Activated T-helper 2 cell treated with anti-CD3 and anti-CD28 coated beads, Interferon-gamma antibody, Interleukin-2, Interleukin-4, amounts not matched to agents 10 μg/mL and 5 μg/mL and 100 μg/mL, durations not matched to agents 14 hours and 24 hours and 36 hours (primary cell): ENCODE results near the gene MPC1. TPM values are rescaled to one million over a fixed set of nuclear protein-coding genes. Genes with fewer than 3 reads are reported as not detected.

ENCODE experiments used
- DNase-seq: peaks from one replicate; pipeline ENCODE4 v3.0.0; 2021; ENCODE audit warnings: low spot score
- H3K27ac Mint-ChIP-seq: one replicate; pipeline ENCODE4 v1.8.0; 2021; ENCODE audit warnings: mixed read lengths
- H3K27me3 Mint-ChIP-seq: one replicate; pipeline ENCODE4 v1.8.0; 2021; ENCODE audit warnings: low read depth, mixed read lengths
- H3K36me3 Mint-ChIP-seq: one replicate; pipeline ENCODE4 v1.8.0; 2021; ENCODE audit warnings: low read depth, mixed read lengths
- H3K4me1 Mint-ChIP-seq: one replicate; pipeline ENCODE4 v1.8.0; 2021; ENCODE audit warnings: low read depth, mixed read lengths
- H3K4me3 Mint-ChIP-seq: one replicate; pipeline ENCODE4 v1.8.0; 2021; ENCODE audit warnings: low read depth, mild to moderate bottlenecking, moderate library complexity, mixed read lengths
- H3K9me3 Mint-ChIP-seq: one replicate; pipeline ENCODE4 v1.8.0; 2021; ENCODE audit warnings: mixed read lengths
- intact Hi-C: fragments of 100-400 bp; cut with micrococcal nuclease; formaldehyde crosslinking; loops from one replicate; pipeline ENCODE4 v1.15.1; 2023
- total RNA-seq: library from RNA; stranded (reverse); gene quantifications from 2 replicates; pipeline ENCODE4 v1.2.3, GENCODE V29; 2022

MPC1 gene
- total RNA-seq, result 20.3 and 21.1 TPM in 2 replicates

- H3K4me1 Mint-ChIP-seq, result peaks cover 9% of the 10 kb centered on the region
- H3K36me3 Mint-ChIP-seq, result no peaks in the 10 kb centered on the region
- peak within 1 kb of the TSS; percentile 69 for H3K27ac Mint-ChIP-seq
- DNase-seq, result peak; percentile 93
- H3K4me3 Mint-ChIP-seq, result peak within 1 kb of the TSS; percentile 89
- intact Hi-C loops, result loop anchor here (1.0 kb wide), 4 partner anchors 41 to 244 kb away; partner anchors contain the start of genes RPS6KA2 and SFT2D1
- peaks cover 2% of the 10 kb centered on the region for H3K27me3 Mint-ChIP-seq
- no peaks in the 10 kb centered on the region for H3K9me3 Mint-ChIP-seq
Observed at GRCh38 chr6:166382933-166383801, at the start of gene MPC1. Gene MPC1 (minus strand): TSS chr6:166382940. CDS start chr6:166382876, 64 bp downstream.

- Mint-ChIP-seq H3K27me3 (peaks cover 1% of the 10 kb centered on the region), H3K4me3 (no peak overlapping the region), H3K4me1 (no peaks in the 10 kb centered on the region), H3K9me3 (no peaks in the 10 kb centered on the region), H3K27ac (no peak overlapping the region), H3K36me3 (no peaks in the 10 kb centered on the region)
- intact Hi-C loops, result no loop called here
- no peak for DNase-seq
Observed at GRCh38 chr6:166430269-166430668, 47.5 kb upstream of the MPC1 start.

- Mint-ChIP-seq H3K9me3 (no peaks in the 10 kb centered on the region), H3K4me3 (no peak overlapping the region), H3K36me3 (no peaks in the 10 kb centered on the region), H3K27me3 (peaks cover 2% of the 10 kb centered on the region), H3K27ac (no peak overlapping the region), H3K4me1 (peaks cover 18% of the 10 kb centered on the region)
- DNase-seq, result no peak
- intact Hi-C loops, result no loop called here
Observed at GRCh38 chr6:166424431-166424830, 41.7 kb upstream of the MPC1 start.

GRCh38 chr6:166423781-166424180, 41.0 kb upstream of the MPC1 start:
- Mint-ChIP-seq H3K27me3 (peaks cover 2% of the 10 kb centered on the region), H3K9me3 (no peaks in the 10 kb centered on the region), H3K36me3 (no peaks in the 10 kb centered on the region), H3K27ac (no peak overlapping the region), H3K4me3 (no peak overlapping the region), H3K4me1 (peaks cover 24% of the 10 kb centered on the region)
- intact Hi-C loops, result no loop called here
- DNase-seq, result no peak

GRCh38 chr6:166423051-166423745, 40.5 kb upstream of the MPC1 start:
- DNase-seq, result no peak
- H3K36me3 Mint-ChIP-seq, result no peaks in the 10 kb centered on the region
- H3K27ac Mint-ChIP-seq, result no peak overlapping the region
- H3K9me3 Mint-ChIP-seq, result no peaks in the 10 kb centered on the region
- intact Hi-C loops, result no loop called here
- no peak overlapping the region for H3K4me3 Mint-ChIP-seq
- H3K27me3 Mint-ChIP-seq, result peaks cover 2% of the 10 kb centered on the region
- H3K4me1 Mint-ChIP-seq, result peaks cover 30% of the 10 kb centered on the region

GRCh38 chr6:166422201-166422940, 39.6 kb upstream of the MPC1 start:
- Mint-ChIP-seq H3K9me3 (no peaks in the 10 kb centered on the region), H3K27me3 (peaks cover 2% of the 10 kb centered on the region), H3K36me3 (no peaks in the 10 kb centered on the region), H3K4me1 (peaks cover 37% of the 10 kb centered on the region), H3K4me3 (no peak overlapping the region), H3K27ac (no peak overlapping the region)
- intact Hi-C loops, result no loop called here
- DNase-seq, result no peak

GRCh38 chr6:166420351-166420750, 37.6 kb upstream of the MPC1 start:
- peaks cover 17% of the 10 kb centered on the region for H3K36me3 Mint-ChIP-seq
- H3K4me1 Mint-ChIP-seq, result peaks cover 57% of the 10 kb centered on the region
- H3K27me3 Mint-ChIP-seq, result peaks cover 2% of the 10 kb centered on the region
- DNase-seq, result no peak
- intact Hi-C loops, result no loop called here
- peaks cover 17% of the 10 kb centered on the region for H3K9me3 Mint-ChIP-seq
- H3K27ac Mint-ChIP-seq, result no peak overlapping the region
- H3K4me3 Mint-ChIP-seq, result no peak overlapping the region

GRCh38 chr6:166419717-166420116, 37.0 kb upstream of the MPC1 start:
- no peak overlapping the region for H3K4me3 Mint-ChIP-seq
- H3K27ac Mint-ChIP-seq, result no peak overlapping the region
- DNase-seq, result no peak
- peaks cover 20% of the 10 kb centered on the region for H3K36me3 Mint-ChIP-seq
- intact Hi-C loops, result no loop called here
- no peaks in the 10 kb centered on the region for H3K27me3 Mint-ChIP-seq
- peaks cover 18% of the 10 kb centered on the region for H3K9me3 Mint-ChIP-seq
- H3K4me1 Mint-ChIP-seq, result peaks cover 62% of the 10 kb centered on the region

GRCh38 chr6:166419286-166419685, 36.5 kb upstream of the MPC1 start:
- no peak overlapping the region for H3K27ac Mint-ChIP-seq
- intact Hi-C loops, result no loop called here
- peaks cover 18% of the 10 kb centered on the region for H3K9me3 Mint-ChIP-seq
- peaks cover 66% of the 10 kb centered on the region for H3K4me1 Mint-ChIP-seq
- H3K4me3 Mint-ChIP-seq, result no peak overlapping the region
- DNase-seq, result peak; percentile 46
- H3K36me3 Mint-ChIP-seq, result peaks cover 20% of the 10 kb centered on the region
- H3K27me3 Mint-ChIP-seq, result no peaks in the 10 kb centered on the region

- peaks cover 67% of the 10 kb centered on the region for H3K4me1 Mint-ChIP-seq
- no peak for DNase-seq
- intact Hi-C loops, result no loop called here
Observed at GRCh38 chr6:166418691-166419143, 36.0 kb upstream of the MPC1 start.

GRCh38 chr6:166417285-166417691, 34.5 kb upstream of the MPC1 start:
- Mint-ChIP-seq H3K27ac (peak overlapping the region; percentile 60), H3K4me3 (no peak overlapping the region)
- intact Hi-C loops, result loop anchor here (1.0 kb wide), 1 partner anchor 71 kb away; no protein-coding TSS in a partner anchor

More at GRCh38 chr6:166418691-166419143, 36.0 kb upstream of the MPC1 start:
- Mint-ChIP-seq H3K27ac (no peak overlapping the region), H3K9me3 (peaks cover 18% of the 10 kb centered on the region), H3K27me3 (no peaks in the 10 kb centered on the region), H3K4me3 (no peak overlapping the region), H3K36me3 (peaks cover 20% of the 10 kb centered on the region)

GRCh38 chr6:166415833-166416347, 33.1 kb upstream of the MPC1 start:
- intact Hi-C loops, result no loop called here
- Mint-ChIP-seq H3K4me1 (peaks cover 75% of the 10 kb centered on the region), H3K4me3 (peak overlapping the region; percentile 33), H3K27me3 (no peaks in the 10 kb centered on the region), H3K36me3 (peaks cover 20% of the 10 kb centered on the region), H3K27ac (peak overlapping the region; percentile 48), H3K9me3 (peaks cover 18% of the 10 kb centered on the region)
- DNase-seq, result no peak

More at GRCh38 chr6:166417285-166417691, 34.5 kb upstream of the MPC1 start:
- Mint-ChIP-seq H3K9me3 (peaks cover 18% of the 10 kb centered on the region), H3K4me1 (peaks cover 67% of the 10 kb centered on the region), H3K27me3 (no peaks in the 10 kb centered on the region), H3K36me3 (peaks cover 20% of the 10 kb centered on the region)
- peak; percentile 36 for DNase-seq
